ENCODE measurements around the gene UCHL3.
"Not testable (repeated sequence)": the region's sequence is repeated elsewhere in the genome, so short reads cannot be mapped to it uniquely, and the experiment has no call there.

Gene UCHL3

DNA sequence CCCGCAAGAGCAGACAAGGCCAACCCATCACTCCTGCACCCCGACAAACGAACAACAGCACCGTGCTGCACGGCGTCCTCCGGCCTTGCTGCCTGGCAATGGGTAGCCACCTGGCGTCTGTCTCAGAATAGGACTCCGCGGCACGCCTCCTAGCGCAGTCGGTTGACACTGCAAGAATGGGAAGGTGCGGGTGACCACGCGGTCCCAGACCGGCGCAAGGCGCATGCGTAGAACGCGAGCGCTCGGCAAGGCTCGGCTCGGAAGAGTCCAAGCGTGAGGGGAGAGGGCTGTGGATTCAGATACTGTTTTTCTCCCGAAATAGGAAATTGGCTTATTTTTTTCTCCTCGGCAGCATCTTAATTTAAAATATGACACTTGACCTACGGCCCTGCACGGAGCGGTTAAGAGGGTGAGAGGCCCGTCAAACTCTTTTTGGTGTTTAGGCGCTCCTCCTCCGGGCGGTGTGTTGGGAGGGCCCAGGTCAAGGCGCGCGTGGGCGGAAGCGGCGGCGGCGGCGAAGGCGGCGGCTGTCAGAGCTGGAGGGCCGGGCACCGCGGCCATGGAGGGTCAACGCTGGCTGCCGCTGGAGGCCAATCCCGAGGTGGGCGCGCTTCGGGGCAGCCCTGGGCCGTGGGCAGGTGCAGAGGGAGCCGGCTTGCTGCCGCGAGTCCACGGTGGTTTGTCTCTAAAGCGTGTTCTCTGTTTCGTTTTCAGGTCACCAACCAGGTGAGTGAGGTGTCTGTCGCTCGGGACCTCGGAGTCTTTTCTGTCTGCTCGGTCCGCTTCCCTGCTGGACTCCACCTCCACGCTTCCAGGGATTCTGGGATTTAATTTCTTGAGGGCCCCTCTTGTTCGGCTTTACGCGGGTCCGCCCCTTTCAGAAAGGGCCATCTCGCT lies at the start of gene UCHL3:
TSS of gene UCHL3 (plus strand) at position 530 of the 897 bp plus-strand sequence. CDS start at position 560, 30 bp downstream.
- peak; percentile 98 for DNase-seq

DNA sequence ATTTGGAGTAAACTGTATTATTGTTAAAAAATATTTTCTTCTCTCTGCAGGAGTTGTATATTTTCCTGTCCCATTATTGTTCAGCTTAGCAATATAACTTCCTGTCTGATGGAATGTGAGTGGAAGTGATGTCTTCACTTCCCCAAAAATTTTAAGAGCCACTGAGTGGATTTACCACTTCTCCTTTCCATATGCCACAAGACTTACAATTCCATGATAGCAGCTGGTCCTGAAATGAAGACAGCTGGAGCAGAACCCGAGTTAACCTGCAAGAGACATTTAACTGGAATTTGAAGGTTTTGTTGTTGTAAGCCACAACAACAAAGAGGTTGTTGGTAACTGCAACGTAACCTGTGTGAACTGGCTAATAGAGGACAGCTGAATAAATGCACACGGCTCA lies 44.3 kb upstream of the UCHL3 start:
- DNase-seq, result peak; percentile 43

DNA sequence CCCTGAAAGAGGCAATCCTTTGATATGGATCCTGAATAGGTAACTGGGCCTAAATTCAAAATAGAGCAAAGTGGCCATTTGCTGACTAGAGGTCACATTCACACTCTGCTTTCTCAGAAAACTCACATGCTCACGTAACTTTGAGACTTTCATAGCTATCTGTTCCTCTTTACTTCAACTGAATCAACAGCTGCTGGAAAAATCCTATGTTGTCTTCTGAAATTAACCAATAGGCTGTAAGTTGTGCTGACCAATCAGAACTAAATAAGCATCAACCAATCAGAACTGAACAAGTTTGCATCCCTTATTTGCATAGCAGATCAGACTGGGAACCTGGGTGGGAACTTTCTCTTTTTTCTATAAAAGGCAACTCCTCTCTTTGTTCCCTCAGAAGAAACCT lies 43.6 kb upstream of the UCHL3 start:
- peak; percentile 65 for DNase-seq

DNA sequence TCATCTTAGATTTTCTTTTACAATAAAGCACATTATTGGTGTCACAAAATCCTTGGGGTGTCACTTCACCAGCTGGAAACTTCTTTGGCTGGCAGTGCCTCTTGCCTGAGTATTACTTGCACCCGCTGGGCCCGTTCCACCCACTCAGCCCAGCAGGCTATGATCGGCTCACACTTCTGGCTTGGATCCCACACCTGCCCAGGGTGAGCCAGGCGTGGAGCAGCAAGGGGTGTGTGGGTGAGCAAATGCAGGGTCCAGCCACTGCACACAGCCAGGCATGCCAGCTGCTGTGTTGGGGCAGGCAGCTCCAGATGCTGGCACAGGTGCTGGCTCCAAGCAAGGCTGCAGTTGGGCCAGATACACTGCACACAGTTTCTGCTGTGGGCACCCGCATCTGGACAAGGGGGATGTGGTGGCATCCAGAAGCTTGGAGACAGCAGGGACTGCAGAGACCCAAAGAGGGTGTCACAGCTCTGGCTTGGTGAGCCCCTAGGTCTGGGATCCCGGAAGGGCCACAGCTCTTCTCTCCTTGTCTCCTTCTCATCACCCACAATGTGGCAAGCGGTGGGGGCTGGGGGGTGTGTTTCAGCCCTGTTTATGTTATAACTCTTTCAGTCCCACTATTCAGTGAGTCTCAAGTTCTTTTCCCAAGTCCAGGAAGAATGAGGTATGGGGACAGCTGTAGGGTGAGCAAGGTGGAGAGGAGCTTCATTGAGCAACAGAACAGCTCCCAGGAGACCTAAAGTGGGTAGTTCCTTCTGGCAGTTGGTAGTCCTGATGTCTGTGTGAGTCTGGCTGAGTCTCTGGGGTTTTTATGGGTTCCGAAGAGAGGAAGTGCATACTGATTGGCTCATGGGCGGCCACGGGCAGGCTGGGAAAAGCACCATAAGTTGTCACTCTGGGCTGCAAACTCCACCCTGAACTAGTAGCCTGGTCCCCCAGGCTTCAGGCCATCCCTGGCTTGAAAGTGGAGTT lies 42.3 kb upstream of the UCHL3 start:
- DNase-seq, result no peak

DNA sequence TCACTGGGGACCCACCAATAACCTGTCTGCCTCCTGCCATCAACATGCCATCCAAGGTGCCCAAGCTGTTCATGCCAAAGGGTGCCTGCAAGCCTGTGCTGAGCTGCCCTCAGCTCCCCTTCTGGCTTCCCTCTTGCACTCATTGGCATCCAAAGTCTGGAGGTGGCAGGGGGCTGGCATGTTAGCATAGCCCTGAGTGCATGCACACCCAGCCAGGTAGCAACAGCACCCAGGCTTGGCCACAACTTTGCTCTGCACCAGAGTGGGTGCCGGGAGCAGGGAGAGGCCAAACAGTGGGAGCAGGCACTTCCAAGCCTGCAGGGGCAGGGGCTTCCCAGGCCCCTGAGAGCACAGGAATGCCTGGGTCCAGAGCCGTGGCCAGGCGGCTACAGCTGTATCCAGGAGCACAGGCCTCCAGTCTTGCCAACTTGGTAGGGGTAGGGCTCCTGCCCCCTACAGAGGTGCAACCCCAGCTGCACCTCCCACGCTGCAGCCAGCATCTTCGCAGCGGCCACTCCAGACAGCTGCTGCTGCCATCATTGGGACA lies 41.5 kb upstream of the UCHL3 start:
- no peak for DNase-seq

DNA sequence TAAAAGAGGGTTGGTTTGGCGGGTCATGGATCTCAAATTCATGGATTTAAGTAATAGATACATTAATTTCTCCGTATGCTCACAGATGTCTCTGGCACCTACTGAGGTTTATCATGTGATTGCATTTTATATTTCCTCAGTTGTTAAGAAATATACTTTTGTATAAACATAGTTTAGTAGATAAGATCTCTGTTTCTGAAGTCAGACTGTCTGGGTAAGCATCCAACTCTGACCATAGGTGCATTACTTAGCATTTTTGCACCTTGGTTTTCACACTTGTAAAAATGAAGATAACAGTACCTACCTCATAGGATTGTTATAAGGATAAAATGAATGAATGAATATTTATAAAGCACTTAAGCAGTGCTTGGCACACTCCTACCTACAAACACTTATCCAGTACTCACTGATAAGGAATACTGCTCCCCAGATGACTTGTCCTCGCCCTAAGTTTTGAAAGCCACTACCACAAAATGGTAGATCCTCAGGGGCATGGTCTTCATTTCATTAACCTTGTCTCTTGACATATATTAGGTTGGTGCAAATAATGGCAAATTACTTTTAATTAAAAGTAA lies 38.5 kb upstream of the UCHL3 start:
- no peak for DNase-seq

DNA sequence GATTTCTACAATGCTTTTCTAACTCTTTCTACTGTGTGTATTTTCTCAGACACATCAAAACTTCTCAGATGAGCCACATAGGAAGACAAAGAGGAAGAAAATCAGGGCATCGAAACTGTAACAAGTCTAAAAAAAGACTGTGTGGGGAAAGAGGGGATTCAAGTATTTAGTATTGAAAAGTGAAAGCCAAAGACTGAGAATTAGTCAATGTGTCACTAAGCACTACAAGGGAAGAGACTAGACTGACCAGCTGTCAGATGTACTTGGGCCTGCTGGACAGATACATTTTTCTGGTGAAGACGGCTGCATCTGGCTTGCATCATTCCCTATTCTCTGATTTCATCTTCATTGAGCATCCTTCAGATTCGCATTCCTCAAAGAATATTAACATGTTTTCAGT lies 37.3 kb upstream of the UCHL3 start:
- no peak for DNase-seq

DNA sequence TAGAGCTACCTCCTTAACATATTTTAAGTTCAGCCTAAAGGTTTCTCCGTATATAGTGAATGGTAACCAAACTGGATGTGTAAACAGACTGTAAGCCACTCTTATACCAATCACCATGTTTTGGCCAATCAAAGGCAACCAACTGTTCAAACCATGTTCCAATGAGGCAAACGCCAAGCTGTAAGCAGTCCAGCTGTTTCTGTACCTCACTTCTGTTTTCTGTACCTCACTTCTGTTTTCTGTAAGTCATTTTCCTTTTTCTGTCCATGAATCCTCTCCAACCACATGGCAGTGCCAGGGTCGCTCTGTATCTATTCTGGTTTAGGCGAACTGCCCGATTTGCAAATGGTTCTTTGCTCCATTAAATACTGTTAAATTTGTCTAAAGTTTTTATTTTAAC lies 36.3 kb upstream of the UCHL3 start:
- DNase-seq, result no peak

DNA sequence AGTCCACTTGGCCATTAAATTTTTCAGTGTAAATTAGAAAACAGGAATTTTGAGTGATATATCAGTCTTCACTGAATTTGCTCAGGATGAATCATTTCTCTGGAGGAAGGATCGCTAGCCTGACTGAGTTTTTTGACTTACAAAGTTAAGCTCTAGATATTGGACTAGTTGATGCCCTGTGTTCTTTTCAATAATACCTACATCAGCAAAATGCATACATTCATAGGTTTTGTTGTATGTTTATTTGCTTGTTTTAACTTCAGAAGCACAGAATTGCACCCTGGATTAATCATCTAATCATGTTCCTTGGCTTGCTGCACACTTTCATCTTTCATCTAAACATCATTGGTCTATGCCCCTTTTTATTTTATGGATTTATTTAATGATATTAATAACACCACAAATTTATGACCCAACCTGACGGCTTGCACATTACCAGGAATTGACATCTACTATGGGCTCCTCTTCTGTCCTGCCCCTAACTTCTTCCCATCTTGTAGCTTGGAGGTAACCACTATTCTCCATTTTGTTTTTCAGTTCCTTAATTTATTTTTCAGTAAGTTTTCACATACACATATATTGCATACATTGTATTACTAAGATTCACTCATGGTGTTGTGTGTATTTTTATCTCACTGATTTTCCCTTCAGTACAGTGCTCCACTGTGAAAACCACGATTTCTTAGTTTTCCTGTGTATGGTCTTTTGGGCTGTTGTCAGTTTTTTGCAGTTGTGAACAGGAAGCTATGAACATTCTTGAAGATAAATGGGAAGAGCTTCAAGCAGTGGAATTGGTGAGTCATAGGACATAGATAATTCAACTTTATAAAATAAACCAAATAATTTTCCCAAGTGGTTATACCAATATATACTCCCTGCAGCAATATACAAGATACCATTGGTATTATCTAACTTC lies 35.3 kb upstream of the UCHL3 start:
- peak; percentile 48 for DNase-seq

DNA sequence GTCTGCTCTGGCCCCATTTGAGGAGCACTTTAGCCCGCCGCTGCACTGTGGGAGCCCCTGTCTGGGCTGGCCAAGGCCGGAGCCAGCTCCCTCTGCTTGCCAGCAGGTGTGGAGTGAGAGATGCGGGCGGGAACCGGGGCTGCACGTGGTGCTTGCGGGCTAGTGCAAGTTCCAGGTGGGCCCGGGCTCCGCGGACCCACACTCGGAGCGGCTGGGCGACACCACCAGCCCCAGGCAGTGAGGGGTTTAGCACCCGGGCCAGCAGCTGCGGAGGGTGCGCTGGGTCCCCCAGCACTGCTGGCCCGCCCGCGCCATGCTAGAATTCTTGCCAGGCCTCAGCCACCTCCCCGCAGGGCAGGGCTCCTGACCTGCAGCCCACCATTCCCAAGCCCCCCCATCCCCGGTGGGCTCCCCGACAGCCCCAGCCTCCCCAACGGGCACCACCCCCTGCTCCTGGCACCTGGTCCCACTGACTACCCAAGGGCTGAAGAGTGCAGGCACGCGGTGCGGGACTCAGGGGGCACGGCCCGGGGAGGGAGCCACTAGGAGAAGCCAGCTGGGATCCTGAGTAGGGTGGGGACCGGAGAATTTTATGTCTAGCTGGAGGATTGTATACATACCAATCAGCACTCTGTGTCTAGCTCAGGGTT lies 31.0 kb upstream of the UCHL3 start:
- no peak for DNase-seq

DNA sequence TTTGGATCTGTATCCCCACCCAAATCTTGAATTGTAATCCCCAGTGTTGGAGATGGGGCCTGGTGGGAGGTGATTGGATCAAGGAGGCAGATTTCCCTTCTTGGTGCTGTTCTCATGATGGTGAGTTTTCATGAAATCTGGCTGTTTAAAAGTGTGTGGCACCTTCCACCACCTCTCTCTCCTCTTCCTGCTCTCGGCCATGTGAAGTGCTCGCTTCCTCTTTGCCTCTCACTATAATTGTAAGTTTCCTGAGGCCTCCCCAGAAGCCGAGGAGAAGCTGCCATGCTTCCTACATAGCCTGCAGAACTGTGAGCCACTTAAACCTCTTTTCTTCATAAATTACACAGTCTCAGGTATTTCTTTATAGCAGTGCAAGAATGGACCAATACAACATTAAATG lies 27.6 kb upstream of the UCHL3 start:
- DNase-seq, result no peak

DNA sequence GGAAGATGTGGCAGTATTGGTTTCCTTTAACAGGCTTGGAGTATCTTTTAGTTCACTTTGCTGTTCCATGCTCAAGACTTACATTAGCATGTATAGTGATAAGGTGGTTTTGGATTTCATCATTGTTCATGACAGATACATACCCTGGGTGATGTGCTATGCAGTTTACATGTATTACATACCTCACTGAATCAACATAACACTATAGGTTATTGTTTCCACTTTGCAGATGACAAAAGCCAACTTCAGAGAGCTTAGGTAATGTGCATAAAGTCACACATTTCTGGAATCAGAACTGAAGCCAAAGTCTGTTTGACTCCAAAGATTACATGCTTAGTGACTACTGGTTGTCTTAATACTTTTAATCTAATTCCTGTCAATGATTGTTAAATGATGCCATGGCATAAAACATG lies 19.0 kb upstream of the UCHL3 start:
- peak; percentile 25 for DNase-seq

DNA sequence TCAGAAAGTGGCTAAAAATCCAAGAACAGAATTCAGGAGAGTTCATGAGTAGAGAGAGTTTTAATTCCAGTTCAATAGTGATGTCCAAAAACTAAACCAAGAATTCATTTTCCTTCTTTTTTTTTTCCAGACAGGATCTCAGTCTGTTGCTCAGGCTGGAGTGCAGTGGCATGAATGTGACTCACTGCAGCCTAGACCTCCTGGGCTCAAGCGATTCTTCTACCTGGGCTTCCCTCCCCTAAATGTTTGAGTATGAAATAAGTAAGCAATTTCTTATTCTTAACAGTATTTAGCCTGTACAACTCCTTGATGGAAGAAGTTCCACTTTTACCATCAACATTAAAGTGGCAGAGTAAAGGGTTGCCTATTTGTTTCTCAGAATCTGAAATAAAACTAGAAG lies 15.7 kb upstream of the UCHL3 start:
- no peak for DNase-seq

DNA sequence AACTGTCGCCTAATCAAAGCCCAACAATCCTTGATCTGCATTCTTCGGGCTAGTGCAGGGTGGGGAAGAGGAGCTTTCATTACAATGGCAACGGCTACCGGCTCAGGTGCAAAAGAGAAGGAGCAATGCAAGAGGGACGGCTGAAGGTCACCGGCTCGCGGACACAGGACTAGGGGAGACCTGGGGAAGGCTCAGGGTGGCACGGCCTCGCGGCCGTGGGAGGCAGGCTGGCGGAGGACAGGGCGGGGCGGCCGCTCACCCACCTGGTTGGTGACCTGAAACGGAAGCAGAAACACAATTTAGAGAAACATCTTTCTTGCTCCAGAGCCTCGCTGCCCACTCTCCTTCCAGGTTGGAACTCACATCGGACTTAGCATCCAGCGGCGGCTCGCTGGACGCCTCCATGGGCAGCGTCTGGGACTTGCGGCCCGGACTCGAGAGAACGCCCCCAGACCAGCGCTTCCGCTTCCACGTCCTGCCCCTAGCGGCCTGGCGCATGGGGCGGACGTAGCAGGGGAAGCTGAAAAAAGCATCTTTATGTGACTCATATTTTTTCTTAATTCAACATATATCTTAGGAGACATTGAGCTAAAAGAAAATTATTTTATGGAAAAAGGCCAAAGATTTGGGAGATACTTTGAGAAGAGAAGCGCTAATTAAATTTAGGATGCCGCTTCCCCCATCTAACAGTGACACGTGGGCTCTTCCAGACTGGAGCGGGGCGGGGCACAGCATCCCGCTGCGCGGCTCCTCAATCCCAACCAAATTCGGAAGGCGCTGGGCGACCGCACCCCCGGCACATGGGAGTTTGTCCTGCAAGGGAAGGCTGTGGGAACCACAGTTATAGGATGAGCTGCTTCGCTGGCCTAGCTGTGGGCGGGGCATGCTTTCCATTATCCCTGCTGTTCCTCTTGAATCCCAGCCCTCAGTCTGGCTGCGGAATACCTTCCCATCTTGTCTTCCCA lies 11.9 kb upstream of the UCHL3 start, which contains the start of gene COMMD6:
TSS of gene COMMD6 (minus strand) at position 441 of the 965 bp plus-strand sequence. CDS start at position 405, 36 bp downstream.
- peak; percentile 90 for DNase-seq

DNA sequence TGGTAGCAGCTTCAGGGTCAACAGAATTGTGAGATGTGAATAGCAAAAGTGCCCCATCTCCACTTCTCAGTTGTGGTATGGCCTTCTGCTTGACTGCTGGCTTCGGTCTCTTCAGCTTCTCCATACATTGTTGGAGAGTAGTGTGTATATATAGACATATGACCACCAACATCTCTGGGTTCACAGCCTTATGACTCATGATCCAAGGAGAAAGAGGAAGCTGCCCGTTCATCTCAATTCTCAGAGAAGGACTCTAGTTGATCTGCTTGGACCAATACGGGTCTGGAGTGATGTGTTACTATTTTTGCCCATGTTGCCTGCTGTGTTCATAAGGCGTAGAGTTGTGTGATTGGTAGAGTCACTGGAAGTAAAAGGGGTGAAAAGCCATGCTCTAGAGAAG lies 8.3 kb upstream of the UCHL3 start:
- peak; percentile 91 for DNase-seq

DNA sequence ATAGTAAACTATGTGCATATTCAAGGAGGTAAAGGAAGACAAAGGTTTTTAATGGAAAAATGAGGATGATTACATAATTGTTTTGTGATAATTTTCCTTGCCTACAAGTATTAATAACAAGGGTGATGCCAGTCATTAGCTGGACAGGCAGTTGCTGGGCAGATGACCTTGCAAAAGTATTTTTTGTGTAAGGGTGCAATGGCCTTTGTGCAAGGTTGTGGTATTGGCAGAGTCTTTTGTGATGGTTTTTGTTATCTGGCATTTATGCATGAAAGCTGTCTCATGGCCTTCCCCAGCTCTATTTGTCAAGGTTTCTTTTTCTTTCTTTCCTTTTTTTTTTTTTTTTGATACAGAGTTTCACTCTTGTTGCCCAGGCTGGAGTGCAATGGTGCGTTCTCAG lies 7.6 kb upstream of the UCHL3 start:
- no peak for DNase-seq

DNA sequence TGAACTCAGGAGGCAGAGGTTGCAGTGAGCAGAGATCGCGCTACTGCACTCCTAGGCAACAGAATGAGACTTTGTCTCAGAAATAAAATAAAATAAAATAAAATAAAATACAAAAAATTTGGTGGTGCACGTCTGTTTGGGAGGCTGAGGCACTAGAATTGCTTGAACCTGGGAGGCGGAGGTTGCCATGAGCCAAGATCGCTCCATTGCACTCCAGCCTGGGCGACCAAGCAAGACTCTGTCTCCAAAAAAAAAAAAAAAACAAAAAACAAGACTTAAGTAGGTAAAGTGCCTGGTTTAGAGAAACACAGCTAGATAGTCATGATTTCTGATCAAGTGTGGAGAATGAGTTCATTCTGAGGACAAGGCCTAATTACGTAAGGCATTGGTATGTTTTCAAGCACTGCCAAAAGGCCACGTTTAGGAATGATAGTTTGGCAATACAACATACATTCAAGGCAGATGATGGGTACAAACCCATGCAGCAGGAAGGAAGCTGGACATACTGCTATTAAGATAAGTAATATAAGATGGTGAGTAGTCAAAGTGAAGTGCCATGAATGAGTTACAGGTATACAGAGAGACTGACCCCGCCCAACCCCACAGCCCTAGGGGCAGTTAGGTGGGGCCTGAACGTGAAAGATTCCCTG lies 4.8 kb upstream of the UCHL3 start:
- DNase-seq, result no peak

DNA sequence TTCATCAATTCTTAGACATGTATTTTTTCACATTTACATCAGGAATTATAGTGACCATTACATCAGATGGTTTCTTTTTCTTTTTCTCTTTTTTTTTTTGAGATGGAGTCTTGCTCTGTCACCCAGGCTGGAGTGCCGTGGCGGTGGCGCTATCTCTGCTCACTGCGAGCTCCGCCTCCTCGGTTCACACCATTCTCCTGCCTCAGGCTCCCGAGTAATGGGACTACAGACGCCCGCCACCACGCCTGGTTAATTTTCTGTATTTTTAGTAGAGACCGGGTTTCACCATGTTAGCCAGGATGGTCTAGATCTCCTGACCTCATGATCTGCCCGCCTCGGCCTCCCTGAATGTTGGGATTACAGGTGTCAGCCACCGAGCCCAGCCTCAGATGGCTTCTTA lies 4.2 kb upstream of the UCHL3 start:
- not testable (repeated sequence) for DNase-seq

DNA sequence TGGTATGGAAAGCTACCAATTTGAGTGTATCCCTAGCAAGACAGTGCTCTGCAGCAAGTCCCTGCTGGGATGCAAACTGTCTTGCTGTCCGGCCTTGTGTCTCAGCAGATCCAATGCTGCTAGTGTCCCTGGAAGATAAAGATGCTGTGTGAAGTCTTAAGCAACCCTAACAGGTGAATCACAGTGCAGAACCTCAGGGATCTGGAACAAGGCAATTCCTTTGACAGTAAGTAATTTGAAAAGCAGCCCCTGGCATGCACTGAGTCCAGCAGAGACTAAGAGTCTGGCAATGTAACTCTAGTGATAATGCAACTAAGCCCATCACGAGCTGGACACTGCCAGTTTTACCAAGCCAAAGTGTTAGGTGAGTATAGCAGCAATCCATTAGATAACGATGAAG lies 1.7 kb upstream of the UCHL3 start:
- no peak for DNase-seq

Data from OCI-M1 (cell line).